HL-60 (cell line): ENCODE results near the gene ITIH5.

ENCODE experiments used
- CTCF ChIP-seq: IDR thresholded peaks from one replicate; pipeline ENCODE4 v1.5.1; 2011; ENCODE audit warnings: low read length, control low read depth, inconsistent platforms; ENCODE audit not compliant: insufficient read depth
- GABPA ChIP-seq: IDR thresholded peaks from 2 replicates; pipeline ENCODE4 v1.6.1; 2012; ENCODE audit warnings: low read depth
- POLR2AphosphoS5 ChIP-seq: IDR thresholded peaks from 2 replicates; pipeline ENCODE4 v1.6.1; 2012; ENCODE audit warnings: low read depth
- REST ChIP-seq: IDR thresholded peaks from 2 replicates; pipeline ENCODE4 v1.6.1; 2012; ENCODE audit warnings: low read depth; ENCODE audit not compliant: insufficient replicate concordance

- TF ChIP-seq CTCF = no peak
- no peak for TF ChIP-seq POLR2AphosphoS5
- no peak for TF ChIP-seq REST
- TF ChIP-seq GABPA = no peak
Observed at GRCh38 chr10:7634142-7634894, 32.4 kb downstream of the ITIH5 start.
